B cell (primary cell): ENCODE results near the gene SMIM35. TPM values are rescaled to one million over a fixed set of nuclear protein-coding genes. Genes with fewer than 3 reads are reported as not detected.

Source experiments
- ATAC-seq: fragments of 200-7000 bp; cut with Tn5 transposase; one replicate; pipeline ENCODE4 v1.10.0; 2021; ENCODE audit warnings: low read depth, mild to moderate bottlenecking, moderate number of reproducible peaks, moderate library complexity
- CTCF ChIA-PET: fragments of 350-600 bp; sonication (Branson Sonifier 250); formaldehyde crosslinking; loops from one replicate; lab custom pipeline; 2021; ENCODE audit warnings: antibody characterized with exemption, inconsistent platforms; lab: Charles Lee
- POLR2A ChIA-PET: fragments of 350-600 bp; sonication (Branson Sonifier 250); formaldehyde crosslinking; loops from one replicate; lab custom pipeline; 2021; ENCODE audit warnings: antibody characterized with exemption; lab: Charles Lee
- DNase-seq: peaks from one replicate; pipeline ENCODE4 v3.0.0; 2013
- H2AFZ ChIP-seq: 2 replicates; pipeline ENCODE4 v1.6.1; 2012; ENCODE audit warnings: mild to moderate bottlenecking, low read depth, low read length; ENCODE audit not compliant: insufficient read depth, poor library complexity, severe bottlenecking
- H3K27ac ChIP-seq, 2 donors: 1 replicate in 1 of 2; 2 replicates in 1 of 2; pipeline ENCODE4 v1.5.1; 2012 to 2013; ENCODE audit warnings: low read length in 2 of 2, mild to moderate bottlenecking in 2 of 2, moderate library complexity in 1 of 2
- H3K27me3 ChIP-seq, 4 experiments: fragments of 200-600 bp in 1 of 4; sonication (generic) in 1 of 4; replicated peaks in 1 of 4; 1 replicate in 2 of 4; 2 replicates in 2 of 4; pipeline versions ENCODE4 v1.6.1 to v1.7.0; 2013 to 2016; ENCODE audit warnings: low read length in 3 of 4, mild to moderate bottlenecking in 2 of 4, mixed read lengths in 1 of 4, moderate library complexity in 1 of 4; ENCODE audit not compliant: insufficient read depth in 4 of 4, control insufficient read depth in 3 of 4; ENCODE audit errors: control extremely low read depth in 1 of 4
- H3K36me3 ChIP-seq, 2 experiments: replicated peaks in 1 of 2; 1 replicate in 1 of 2; 2 replicates in 1 of 2; pipeline versions ENCODE4 v1.6.1 to v1.7.1; 2013; ENCODE audit warnings: low read length in 1 of 2; ENCODE audit not compliant: insufficient read depth in 2 of 2, control insufficient read depth in 1 of 2; ENCODE audit errors: control extremely low read depth in 1 of 2, extremely low read depth in 1 of 2
- H3K4me1 ChIP-seq, 2 donors: fragments of 200-600 bp in 1 of 2; sonication (generic) in 1 of 2; 1 replicate in 1 of 2; 2 replicates in 1 of 2; pipeline versions ENCODE4 v1.5.1 to v1.6.1; 2013 to 2017; ENCODE audit warnings: low read length in 2 of 2; ENCODE audit not compliant: control insufficient read depth in 2 of 2, insufficient read depth in 2 of 2
- H3K4me2 ChIP-seq: replicated peaks from 2 replicates; pipeline ENCODE3; 2012; ENCODE audit warnings: mild to moderate bottlenecking, low read depth, low read length; ENCODE audit not compliant: poor library complexity, severe bottlenecking
- H3K4me3 ChIP-seq, 5 experiments: fragments of 200-600 bp in 1 of 5; sonication (generic) in 1 of 5; 1 replicate in 3 of 5; 2 replicates in 2 of 5; pipeline versions ENCODE4 v1.5.1 to v1.7.0; 2011 to 2016; ENCODE audit warnings: low read length in 4 of 5, mild to moderate bottlenecking in 4 of 5, low read depth in 2 of 5, control low read depth in 1 of 5, moderate library complexity in 1 of 5; ENCODE audit not compliant: insufficient read depth in 1 of 5; ENCODE audit errors: control extremely low read depth in 1 of 5, extremely low read depth in 1 of 5
- H3K79me2 ChIP-seq: fragments of 200-600 bp; sonication (generic); one replicate; pipeline ENCODE4 v1.6.0; 2016; ENCODE audit warnings: low read length; ENCODE audit not compliant: control insufficient read depth, insufficient read depth
- H3K9ac ChIP-seq: fragments of 200-600 bp; sonication (generic); 2 replicates; pipeline ENCODE4 v1.6.1; 2017; ENCODE audit warnings: mild to moderate bottlenecking, low read length, moderate library complexity
- H3K9me3 ChIP-seq, 3 donors: one replicate each; pipeline versions ENCODE4 v1.6.1 to v1.7.1; 2013; ENCODE audit warnings: low read length in 2 of 3; ENCODE audit not compliant: control insufficient read depth in 2 of 3, insufficient read depth in 1 of 3; ENCODE audit errors: control extremely low read depth in 1 of 3
- H4K20me1 ChIP-seq: 2 replicates; pipeline ENCODE4 v1.6.0; 2012; ENCODE audit warnings: mild to moderate bottlenecking, low read length; ENCODE audit not compliant: insufficient read depth, control insufficient read depth, poor library complexity, severe bottlenecking
- H3K27ac Mint-ChIP-seq: one replicate; pipeline ENCODE4 v1.8.0; 2021; ENCODE audit warnings: mixed read lengths
- H3K27me3 Mint-ChIP-seq: one replicate; pipeline ENCODE4 v1.8.0; 2021; ENCODE audit warnings: mixed read lengths
- H3K4me1 Mint-ChIP-seq: one replicate; pipeline ENCODE4 v1.8.0; 2021; ENCODE audit warnings: mixed read lengths
- H3K4me3 Mint-ChIP-seq: one replicate; pipeline ENCODE4 v1.8.0; 2021; ENCODE audit warnings: mixed read lengths
- H3K9me3 Mint-ChIP-seq: one replicate; pipeline ENCODE4 v1.8.0; 2022; ENCODE audit warnings: mixed read lengths; ENCODE audit not compliant: insufficient read depth
- CTCF ChIP-seq: fragments of 200-600 bp; IDR thresholded peaks from one replicate; pipeline ENCODE4 v1.8.0; 2022; ENCODE audit warnings: antibody characterized with exemption, mild to moderate bottlenecking
- EZH2 ChIP-seq: IDR thresholded peaks from 2 replicates; pipeline ENCODE4 v1.6.1; 2012; ENCODE audit warnings: borderline replicate concordance, low read depth, mild to moderate bottlenecking, moderate library complexity, low read length; ENCODE audit not compliant: insufficient read depth, poor library complexity, severe bottlenecking
- WGBS: methylation state at CpG from one replicate; pipeline ENCODE4 v1.1.5; 2013; ENCODE audit warnings: missing lambda C conversion rate; ENCODE audit not compliant: insufficient coverage; 5-methylcytosine and 5-hydroxymethylcytosine counted together
- intact Hi-C: fragments of 100-400 bp; cut with micrococcal nuclease; formaldehyde crosslinking; loops from one replicate; pipeline ENCODE4 v1.10.0; 2022
- polyA plus RNA-seq: library from polyadenylated mRNA; depleted of rRNA; stranded (reverse); fragments of >200 nt; gene quantifications from 2 replicates; pipeline ENCODE4 v1.2.3, GENCODE V29; 2012
- total RNA-seq, 2 donors: library from RNA; stranded (reverse); fragments of 120-200 nt in 1 of 2; gene quantifications; 1 replicate in 1 of 2; 2 replicates in 1 of 2; pipeline versions ENCODE4 v1.2.3 to v1.2.4, GENCODE V29; 2013 to 2022

The SMIM35 gene
- total and polyA plus RNA-seq, 2 donors (not counting 1 experiment from before 2014, with no cell fraction given): 1.3 to 4.5 TPM

- peak overlapping the region; percentile 64 to 99 for H3K27ac ChIP-seq
- peaks cover 0 to 27% of the 10 kb centered on the region in 2 experiments for H3K36me3 ChIP-seq
- peaks cover 73 to 79% of the 10 kb centered on the region in 2 donors for H3K4me1 ChIP-seq
- ChIA-PET CTCF (interaction anchor here (0.6 to 12.1 kb wide), 9 partner anchors 8 to 196 kb away, joined by 4 to 134 read pairs (median 9); partner anchors contain the start of gene IL10RA), POLR2A (interaction anchor here (0.9 to 21.8 kb wide), 6 partner anchors 1 to 56 kb away, joined by 3 to 346 read pairs (median 12); partner anchors contain the start of gene IL10RA)
- H3K4me1 Mint-ChIP-seq: peaks cover 84% of the 10 kb centered on the region
- H3K4me3 ChIP-seq: no peak overlapping the region
- no peaks in the 10 kb centered on the region for H4K20me1 ChIP-seq
- ATAC-seq: no peak
- no peak overlapping the region for H2AFZ ChIP-seq
- H3K9me3 Mint-ChIP-seq: peaks cover 2% of the 10 kb centered on the region
- H3K9ac ChIP-seq: no peak overlapping the region
- H3K4me3 Mint-ChIP-seq: peak overlapping the region; percentile 56
- H3K79me2 ChIP-seq: peaks cover 10% of the 10 kb centered on the region
- no peaks in the 10 kb centered on the region for H3K27me3 ChIP-seq
- no peak for TF ChIP-seq CTCF
- no peak for TF ChIP-seq EZH2
- no peak for DNase-seq
- no peaks in the 10 kb centered on the region for H3K27me3 Mint-ChIP-seq
- no CpG with 5 or more reads among the region's 4 CpGs for WGBS
- intact Hi-C loops: no loop called here
- peak overlapping the region; percentile 51 for H3K4me2 ChIP-seq
- peak overlapping the region; percentile 99 for H3K27ac Mint-ChIP-seq
- peaks cover 0 to 4% (median 4%) of the 10 kb centered on the region in 3 donors for H3K9me3 ChIP-seq
Measured at GRCh38 chr11:118003456-118003855, 83.3 kb downstream of the SMIM35 start.
